ENCODE measurements around the gene PLAGL2. TPM values are rescaled to one million over a fixed set of nuclear protein-coding genes. Genes with fewer than 3 reads are reported as not detected.

PLAGL2 gene
- total RNA-seq, 1 experiment from 2014 or later, result 30.5 TPM

- no peak for DNase-seq
- no TSS peak for BruUV-seq (replicated peaks)
- Mint-ChIP-seq H3K9me3 (ENCODE audit: low read depth, unreplicated experiment) (no peaks in the 10 kb centered on the region), H3K27me3 (ENCODE audit: unreplicated experiment) (no peaks in the 10 kb centered on the region), H3K4me3 (ENCODE audit: low read depth, unreplicated experiment) (no peak overlapping the region), H3K36me3 (ENCODE audit: insufficient read depth, unreplicated experiment) (peaks cover 12% of the 10 kb centered on the region), H3K4me1 (ENCODE audit: low read depth, unreplicated experiment) (peaks cover 10% of the 10 kb centered on the region), H3K27ac (ENCODE audit: unreplicated experiment) (no peak overlapping the region)
- intact Hi-C loops (cut with micrococcal nuclease; ENCODE audit: unreplicated experiment), result no loop called here
- CTCF ChIA-PET, result no interaction called here
- no peak for TF ChIP-seq CTCF (IDR thresholded peaks at IDR 0.05; ENCODE audit: unreplicated experiment)
Observed at GRCh38 chr20:32215147-32215546, 7.6 kb upstream of the PLAGL2 start.

- Mint-ChIP-seq H3K4me3 (ENCODE audit: low read depth, unreplicated experiment) (no peak overlapping the region), H3K27me3 (ENCODE audit: unreplicated experiment) (no peaks in the 10 kb centered on the region), H3K36me3 (ENCODE audit: insufficient read depth, unreplicated experiment) (peaks cover 25% of the 10 kb centered on the region), H3K27ac (ENCODE audit: unreplicated experiment) (no peak overlapping the region), H3K4me1 (ENCODE audit: low read depth, unreplicated experiment) (peaks cover 22% of the 10 kb centered on the region), H3K9me3 (ENCODE audit: low read depth, unreplicated experiment) (no peaks in the 10 kb centered on the region)
- CTCF ChIA-PET, result no interaction called here
- BruUV-seq (replicated peaks), result no TSS peak
- no peak for TF ChIP-seq CTCF (IDR thresholded peaks at IDR 0.05; ENCODE audit: unreplicated experiment)
- no peak for DNase-seq
- intact Hi-C loops (cut with micrococcal nuclease; ENCODE audit: unreplicated experiment), result no loop called here
Observed at GRCh38 chr20:32213870-32214269, 6.3 kb upstream of the PLAGL2 start.

DNA sequence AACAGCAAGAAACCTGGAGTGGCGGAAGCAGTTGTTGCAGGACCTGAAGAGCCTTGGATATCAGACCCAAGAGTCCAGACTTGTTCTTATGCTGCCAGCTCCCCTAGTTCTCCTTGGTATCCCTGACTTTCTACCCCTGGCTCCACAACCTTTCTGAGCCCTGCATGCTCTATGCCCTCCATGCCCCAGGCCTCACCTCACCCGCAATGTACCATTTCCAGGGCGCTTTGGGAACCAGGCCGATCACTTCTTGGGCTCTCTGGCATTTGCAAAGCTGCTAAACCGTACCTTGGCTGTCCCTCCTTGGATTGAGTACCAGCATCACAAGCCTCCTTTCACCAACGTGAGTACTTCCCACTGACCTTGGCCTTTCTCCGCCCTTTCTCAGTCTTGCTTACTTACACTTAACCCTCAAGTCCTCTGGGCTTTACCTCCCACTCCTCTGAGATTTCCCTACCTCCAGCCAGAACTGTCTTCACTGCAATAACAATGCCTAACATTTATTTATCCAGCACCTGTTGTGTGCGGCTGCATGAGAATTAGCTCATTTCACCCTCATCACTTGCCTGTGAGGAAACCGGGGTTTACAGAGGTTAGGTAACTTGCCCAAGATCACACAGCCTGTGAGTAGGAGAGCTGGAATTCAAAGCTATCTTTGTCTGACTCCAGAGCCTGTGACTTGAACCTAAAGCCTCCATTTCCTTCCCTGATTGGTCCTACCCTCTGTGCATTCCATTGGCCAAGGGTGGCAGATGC is 2.5 kb upstream of the PLAGL2 start:
- no peak overlapping the region for H3K4me3 Mint-ChIP-seq (ENCODE audit: low read depth, unreplicated experiment)

GRCh38 chr20:32208499-32209154 is 1.1 kb upstream of the PLAGL2 start:
- no TSS peak for BruUV-seq (replicated peaks)
- intact Hi-C loops (cut with micrococcal nuclease; ENCODE audit: unreplicated experiment), result no loop called here
- CTCF ChIA-PET, result interaction anchor here (0.9 kb wide), 1 partner anchor 16 kb away, joined by 5 read pairs; no protein-coding TSS in a partner anchor

More for the DNA sequence above, 2.5 kb upstream of the PLAGL2 start:
- DNase-seq, result no peak
- BruUV-seq (replicated peaks), result no TSS peak
- H3K36me3 Mint-ChIP-seq (ENCODE audit: insufficient read depth, unreplicated experiment), result peaks cover 55% of the 10 kb centered on the region
- intact Hi-C loops (cut with micrococcal nuclease; ENCODE audit: unreplicated experiment), result no loop called here
- peaks cover 46% of the 10 kb centered on the region for H3K4me1 Mint-ChIP-seq (ENCODE audit: low read depth, unreplicated experiment)
- peak overlapping the region; percentile 28 for H3K27ac Mint-ChIP-seq (ENCODE audit: unreplicated experiment)
- no peak for TF ChIP-seq CTCF (IDR thresholded peaks at IDR 0.05; ENCODE audit: unreplicated experiment)
- no peaks in the 10 kb centered on the region for H3K9me3 Mint-ChIP-seq (ENCODE audit: low read depth, unreplicated experiment)
- H3K27me3 Mint-ChIP-seq (ENCODE audit: unreplicated experiment), result no peaks in the 10 kb centered on the region
- CTCF ChIA-PET, result interaction anchor here (0.6 kb wide), 1 partner anchor 79 kb away, joined by 5 read pairs; no protein-coding TSS in a partner anchor

More at GRCh38 chr20:32208499-32209154, 1.1 kb upstream of the PLAGL2 start:
- H3K27me3 Mint-ChIP-seq (ENCODE audit: unreplicated experiment), result no peaks in the 10 kb centered on the region
- H3K4me3 Mint-ChIP-seq (ENCODE audit: low read depth, unreplicated experiment), result peak overlapping the region; percentile 90
- DNase-seq, result no peak
- H3K36me3 Mint-ChIP-seq (ENCODE audit: insufficient read depth, unreplicated experiment), result peaks cover 56% of the 10 kb centered on the region
- TF ChIP-seq CTCF (IDR thresholded peaks at IDR 0.05; ENCODE audit: unreplicated experiment), result no peak
- H3K27ac Mint-ChIP-seq (ENCODE audit: unreplicated experiment), result peak overlapping the region; percentile 43
- peaks cover 59% of the 10 kb centered on the region for H3K4me1 Mint-ChIP-seq (ENCODE audit: low read depth, unreplicated experiment)
- no peaks in the 10 kb centered on the region for H3K9me3 Mint-ChIP-seq (ENCODE audit: low read depth, unreplicated experiment)
